HG03469 (cell line): ENCODE data around the gene C11orf42.

ENCODE experiments used
- ATAC-seq: cut with Tn5 transposase; IDR thresholded peaks from one replicate; pipeline ENCODE4 v1.9.1; 2021; ENCODE audit warnings: mild to moderate bottlenecking, moderate library complexity, moderate number of reproducible peaks; ENCODE audit not compliant: unreplicated experiment

Gene C11orf42

GRCh38 chr11:6205366-6205765, at the start of gene C11orf42:
Gene C11orf42, plus strand, starts transcription at chr11:6205557. Its CDS starts 59 bp downstream, at chr11:6205616.
- ATAC-seq, result no peak

- ATAC-seq, result no peak
Measured at GRCh38 chr11:6156628-6157359, 48.6 kb upstream of the C11orf42 start.

- ATAC-seq, result no peak
Measured at GRCh38 chr11:6170226-6170625, 35.1 kb upstream of the C11orf42 start, which contains the start of gene OR52B2. Gene OR52B2, minus strand, starts transcription at chr11:6170326. Its CDS starts 0 bp downstream, at chr11:6170326.

- no peak for ATAC-seq
Measured at GRCh38 chr11:6175440-6175839, 29.9 kb upstream of the C11orf42 start.

- ATAC-seq, result no peak
Measured at GRCh38 chr11:6191742-6192141, 13.6 kb upstream of the C11orf42 start.

GRCh38 chr11:6194065-6194581, 11.2 kb upstream of the C11orf42 start:
- no peak for ATAC-seq

- ATAC-seq, result peak; percentile 38
Measured at GRCh38 chr11:6196396-6196795, 9.0 kb upstream of the C11orf42 start.

GRCh38 chr11:6197466-6198200, 7.7 kb upstream of the C11orf42 start:
- no peak for ATAC-seq

- no peak for ATAC-seq
Measured at GRCh38 chr11:6199174-6199810, 6.1 kb upstream of the C11orf42 start, which contains the start of gene OR52W1. Gene OR52W1, plus strand, starts transcription at chr11:6199224. Its CDS starts 0 bp downstream, at chr11:6199224.

GRCh38 chr11:6200975-6201374, 4.4 kb upstream of the C11orf42 start:
- no peak for ATAC-seq

GRCh38 chr11:6201481-6201880, 3.9 kb upstream of the C11orf42 start:
- no peak for ATAC-seq

GRCh38 chr11:6202041-6202440, 3.3 kb upstream of the C11orf42 start:
- no peak for ATAC-seq

GRCh38 chr11:6203327-6203726, 2.0 kb upstream of the C11orf42 start:
- ATAC-seq, result peak; percentile 67

GRCh38 chr11:6204706-6205105, 651 bp upstream of the C11orf42 start:
- ATAC-seq, result no peak

GRCh38 chr11:6206456-6207180, 1.3 kb downstream of the C11orf42 start:
- no peak for ATAC-seq

GRCh38 chr11:6209801-6210200, 4.4 kb downstream of the C11orf42 start:
- no peak for ATAC-seq

GRCh38 chr11:6210274-6210955, 5.1 kb downstream of the C11orf42 start:
- ATAC-seq, result no peak

GRCh38 chr11:6214530-6214929, 9.2 kb downstream of the C11orf42 start:
- ATAC-seq, result no peak

GRCh38 chr11:6216501-6216900, 11.1 kb downstream of the C11orf42 start:
- no peak for ATAC-seq

GRCh38 chr11:6217722-6218121, 12.4 kb downstream of the C11orf42 start:
- no peak for ATAC-seq
